Colonic mucosa (tissue), 4 donors: Measurements from ENCODE around the gene KLF12. TPM values are rescaled to one million over a fixed set of nuclear protein-coding genes. Genes with fewer than 3 reads are reported as not detected.

Experiments
- DNase-seq: peaks from one replicate; pipeline ENCODE4 v3.0.0-alpha.2; 2020
- H3K27ac ChIP-seq: fragments of 200-600 bp; one replicate; pipeline ENCODE4 v1.8.0; 2021
- H3K27me3 ChIP-seq: fragments of 200-600 bp; one replicate; pipeline ENCODE4 v1.8.0; 2021
- H3K36me3 ChIP-seq: fragments of 200-600 bp; one replicate; pipeline ENCODE4 v1.8.0; 2021
- H3K4me1 ChIP-seq: fragments of 200-600 bp; one replicate; pipeline ENCODE4 v1.8.0; 2021; ENCODE audit warnings: mild to moderate bottlenecking
- H3K4me3 ChIP-seq: fragments of 200-600 bp; one replicate; pipeline ENCODE4 v1.8.0; 2021
- H3K9ac ChIP-seq, 2 donors: one replicate each; pipeline ENCODE4 v1.7.0; 2013; ENCODE audit warnings: control low read depth in 2 of 2, low read depth in 2 of 2, low read length in 2 of 2
- H3K9me3 ChIP-seq: fragments of 200-600 bp; one replicate; pipeline ENCODE4 v1.8.0; 2021
- CTCF ChIP-seq: fragments of 200-600 bp; IDR thresholded peaks from one replicate; pipeline ENCODE4 v1.8.0; 2022; ENCODE audit warnings: antibody characterized with exemption, mild to moderate bottlenecking
- intact Hi-C: fragments of 100-400 bp; cut with DNase I; formaldehyde crosslinking; loops from one replicate; pipeline ENCODE4 v1.14.1; 2022
- total RNA-seq, 2 donors: library from RNA; stranded (reverse); fragmentation: NEBNext Ultra II Directional in 1 of 2; extraction: Animal tissue kit (Norgen Biotek cat#: 25700) in 1 of 2; gene quantifications; one replicate each; pipeline ENCODE4 v1.2.1, GENCODE V29; 2021
- donor health status: healthy.
- donor health status: DM: no; HTN: no; CAD: no.
- donor health status: DM: no; HTN: no; CAD: no.

The KLF12 gene
- total RNA-seq, 2 donors from 2014 or later = 5.1 to 6.3 TPM

DNA sequence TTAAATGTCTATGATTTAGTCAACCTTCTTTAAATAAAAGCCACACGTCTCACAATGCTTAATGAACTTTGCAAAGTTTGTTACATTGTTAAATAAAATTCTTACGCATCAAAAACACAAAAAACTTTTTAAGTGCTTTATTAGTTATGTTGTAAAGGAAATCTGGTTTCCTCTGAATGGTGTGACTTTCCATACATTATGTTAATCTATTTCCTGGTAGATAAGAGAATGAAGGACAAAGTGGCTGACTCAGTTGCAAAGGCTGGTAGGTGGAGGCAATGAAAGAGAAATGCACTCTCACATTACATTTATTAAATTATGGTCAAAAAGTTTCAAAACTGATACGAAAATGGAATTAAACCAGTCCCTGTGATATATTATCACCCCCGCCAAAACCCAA lies 15.9 kb downstream of the KLF12 start:
- H3K4me1 ChIP-seq = no peaks in the 10 kb centered on the region
- H3K36me3 ChIP-seq = no peaks in the 10 kb centered on the region
- no peak for DNase-seq
- H3K9ac ChIP-seq = no peak overlapping the region
- no peak overlapping the region for H3K27ac ChIP-seq
- H3K27me3 ChIP-seq = no peaks in the 10 kb centered on the region
- intact Hi-C loops = no loop called here
- no peak overlapping the region for H3K4me3 ChIP-seq
- H3K9me3 ChIP-seq = no peaks in the 10 kb centered on the region
- TF ChIP-seq CTCF = no peak

DNA sequence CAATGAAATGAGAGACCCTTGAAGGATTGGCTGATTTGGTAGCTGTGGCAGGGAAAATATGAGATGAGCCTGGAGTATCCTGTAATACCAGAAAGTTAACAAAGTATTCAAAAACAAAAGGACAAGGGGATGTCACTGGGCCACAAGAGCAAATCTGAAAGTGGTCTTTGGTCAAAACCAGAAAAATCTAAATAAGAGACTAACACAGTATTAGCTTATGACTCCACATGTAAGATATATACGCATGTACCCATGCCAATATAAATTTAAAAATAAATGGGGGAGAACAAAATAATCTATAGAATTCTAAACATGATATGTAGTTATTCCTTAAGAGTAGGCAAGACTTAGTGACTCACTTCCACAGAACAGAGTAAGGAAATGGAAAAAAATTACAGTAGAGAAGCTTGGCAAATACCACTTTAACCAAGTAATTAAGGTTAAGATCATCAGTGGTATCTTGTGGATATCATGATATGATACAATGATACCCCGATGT lies 16.9 kb downstream of the KLF12 start:
- no peaks in the 10 kb centered on the region for H3K9me3 ChIP-seq
- no peaks in the 10 kb centered on the region for H3K4me1 ChIP-seq
- H3K9ac ChIP-seq = no peak overlapping the region
- no peak for DNase-seq
- H3K27ac ChIP-seq = no peak overlapping the region
- no peak overlapping the region for H3K4me3 ChIP-seq
- no peaks in the 10 kb centered on the region for H3K36me3 ChIP-seq
- intact Hi-C loops = no loop called here
- no peak for TF ChIP-seq CTCF
- H3K27me3 ChIP-seq = no peaks in the 10 kb centered on the region

GRCh38 chr13:74115133-74115532 lies 19.1 kb downstream of the KLF12 start:
- DNase-seq = no peak
- intact Hi-C loops = no loop called here
- Histone ChIP-seq H3K27me3 (no peaks in the 10 kb centered on the region), H3K36me3 (no peaks in the 10 kb centered on the region), H3K4me3 (no peak overlapping the region), H3K9ac (no peak overlapping the region), H3K27ac (no peak overlapping the region), H3K4me1 (no peaks in the 10 kb centered on the region), H3K9me3 (no peaks in the 10 kb centered on the region)
- no peak for TF ChIP-seq CTCF

DNA sequence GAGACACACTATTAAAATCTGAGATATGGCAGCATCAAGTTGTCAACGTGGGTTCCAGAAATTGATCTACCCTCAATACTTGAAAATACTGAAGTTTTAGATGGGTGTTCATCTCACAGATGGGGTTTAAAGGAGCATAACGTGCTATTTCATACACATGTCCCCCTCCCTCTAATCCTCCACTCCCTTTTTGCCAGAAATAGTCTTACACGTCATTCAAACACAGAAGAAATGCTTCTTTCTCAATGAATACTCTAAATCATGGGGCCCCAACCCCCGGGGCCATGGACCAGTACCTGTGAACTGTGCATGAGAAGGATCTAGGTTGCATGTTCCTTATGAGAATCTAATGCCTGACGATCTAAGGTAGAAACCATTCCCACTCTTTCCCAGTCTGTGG lies 19.6 kb downstream of the KLF12 start:
- no peak for DNase-seq
- H3K4me3 ChIP-seq = no peak overlapping the region
- no peak overlapping the region for H3K9ac ChIP-seq
- intact Hi-C loops = no loop called here
- TF ChIP-seq CTCF = no peak
- no peaks in the 10 kb centered on the region for H3K36me3 ChIP-seq
- no peaks in the 10 kb centered on the region for H3K4me1 ChIP-seq
- no peaks in the 10 kb centered on the region for H3K27me3 ChIP-seq
- H3K9me3 ChIP-seq = no peaks in the 10 kb centered on the region
- no peak overlapping the region for H3K27ac ChIP-seq

- H3K27ac ChIP-seq = no peak overlapping the region
- H3K9me3 ChIP-seq = no peaks in the 10 kb centered on the region
- H3K36me3 ChIP-seq = no peaks in the 10 kb centered on the region
- intact Hi-C loops = no loop called here
- H3K27me3 ChIP-seq = no peaks in the 10 kb centered on the region
- no peak overlapping the region for H3K9ac ChIP-seq
- no peak for DNase-seq
- no peaks in the 10 kb centered on the region for H3K4me1 ChIP-seq
- TF ChIP-seq CTCF = no peak
- H3K4me3 ChIP-seq = no peak overlapping the region
These were observed 20.0 kb downstream of the KLF12 start for GRCh38 chr13:74114202-74114601.
